Right lobe of liver (tissue), 4 donors: ENCODE measurements around the gene GOLGA6A.

Experiments
- POLR2A ChIP-seq: fragments of 450-650 bp; IDR thresholded peaks from one replicate; pipeline ENCODE4 v1.6.1; 2017; ENCODE audit warnings: antibody characterized with exemption, mild to moderate bottlenecking
- TF ChIP-seq, protein P1 (sequence below), 4 donors: fragments of 200-600 bp in 3 of 4; fragments of 450-650 bp in 1 of 4; IDR thresholded peaks; one replicate each; pipeline versions ENCODE4 v1.5.1 to v1.8.0; 2016 to 2022; ENCODE audit warnings: antibody characterized with exemption in 4 of 4, mild to moderate bottlenecking in 2 of 4
- donor health status: DM: no; HTN: no; CAD: no.
- donor health status: DM: no; HTN: no; CAD: no.
- donor health status: DM: no; HTN: yes; CAD: no.

DNA sequence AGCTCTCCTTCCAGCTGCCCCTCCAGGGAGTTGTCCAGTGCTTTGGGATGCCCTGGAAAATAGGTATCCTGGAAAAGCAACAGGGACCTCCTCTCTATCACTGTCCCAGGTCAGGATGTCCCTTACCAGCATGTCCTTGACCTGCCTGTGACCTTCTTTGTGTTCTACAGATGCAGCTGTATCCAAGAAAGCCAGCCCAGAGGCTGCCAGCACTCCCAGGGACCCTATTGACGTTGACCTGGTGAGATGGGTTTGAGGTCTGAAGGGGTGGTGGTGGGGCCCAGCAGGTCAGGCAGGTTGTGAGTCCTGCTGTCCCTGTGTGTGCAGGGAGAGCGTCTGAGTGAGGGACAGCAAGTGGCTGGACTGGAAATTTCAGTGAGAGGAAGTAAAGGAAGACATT lies 57.7 kb downstream of the GOLGA6A start:
- TF ChIP-seq, protein P1, sequence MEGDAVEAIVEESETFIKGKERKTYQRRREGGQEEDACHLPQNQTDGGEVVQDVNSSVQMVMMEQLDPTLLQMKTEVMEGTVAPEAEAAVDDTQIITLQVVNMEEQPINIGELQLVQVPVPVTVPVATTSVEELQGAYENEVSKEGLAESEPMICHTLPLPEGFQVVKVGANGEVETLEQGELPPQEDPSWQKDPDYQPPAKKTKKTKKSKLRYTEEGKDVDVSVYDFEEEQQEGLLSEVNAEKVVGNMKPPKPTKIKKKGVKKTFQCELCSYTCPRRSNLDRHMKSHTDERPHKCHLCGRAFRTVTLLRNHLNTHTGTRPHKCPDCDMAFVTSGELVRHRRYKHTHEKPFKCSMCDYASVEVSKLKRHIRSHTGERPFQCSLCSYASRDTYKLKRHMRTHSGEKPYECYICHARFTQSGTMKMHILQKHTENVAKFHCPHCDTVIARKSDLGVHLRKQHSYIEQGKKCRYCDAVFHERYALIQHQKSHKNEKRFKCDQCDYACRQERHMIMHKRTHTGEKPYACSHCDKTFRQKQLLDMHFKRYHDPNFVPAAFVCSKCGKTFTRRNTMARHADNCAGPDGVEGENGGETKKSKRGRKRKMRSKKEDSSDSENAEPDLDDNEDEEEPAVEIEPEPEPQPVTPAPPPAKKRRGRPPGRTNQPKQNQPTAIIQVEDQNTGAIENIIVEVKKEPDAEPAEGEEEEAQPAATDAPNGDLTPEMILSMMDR (IDR thresholded peaks at IDR 0.05): no peak
- TF ChIP-seq POLR2A: no peak
